Measurements from ENCODE around the gene CACNA1S. TPM values are rescaled to one million over a fixed set of nuclear protein-coding genes. Genes with fewer than 3 reads are reported as not detected.

CACNA1S gene
- total and polyA plus RNA-seq, 2 experiments from 2014 or later: not detected

DNA sequence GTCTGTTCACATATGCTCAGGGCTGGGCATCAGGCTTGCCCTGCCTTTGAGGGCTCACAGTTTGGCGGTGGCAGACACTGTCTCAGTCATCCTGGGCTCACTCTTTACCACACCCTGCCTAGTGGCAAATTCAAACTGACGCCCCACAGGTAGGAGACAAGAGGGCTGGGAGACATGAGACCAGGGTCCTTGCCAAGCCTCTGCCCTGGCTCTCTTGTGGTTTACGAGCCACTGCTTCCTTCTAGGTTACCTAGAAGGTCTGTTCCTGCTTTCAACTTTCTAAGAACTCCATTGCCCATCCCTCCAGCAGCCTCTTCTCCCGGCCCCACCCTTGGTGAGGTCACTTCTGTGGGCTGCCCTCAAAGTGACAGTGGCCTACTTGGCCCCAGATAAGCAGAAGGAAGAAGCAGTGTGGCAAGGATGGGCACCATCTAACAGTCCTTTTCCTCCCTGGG, 99.2 kb downstream of the CACNA1S start:
- Histone ChIP-seq H3K79me2 (ENCODE audit: insufficient read depth) (no peaks in the 10 kb centered on the region), H3K9me2 (ENCODE audit: insufficient read depth) (no peaks in the 10 kb centered on the region), H3K4me1 (ENCODE audit: insufficient read depth) (no peaks in the 10 kb centered on the region), H3F3A (ENCODE audit: insufficient read depth) (no peaks in the 10 kb centered on the region), H4K20me1 (ENCODE audit: insufficient read depth) (no peaks in the 10 kb centered on the region), H3K4me3 (no peak overlapping the region), H3K27me3 (replicated peaks; ENCODE audit: insufficient read depth) (peaks cover 22% of the 10 kb centered on the region), H3K4me2 (ENCODE audit: unreplicated experiment) (no peak overlapping the region), H2AFZ (no peak overlapping the region), H3K9me3 (ENCODE audit: low read depth) (no peaks in the 10 kb centered on the region), H3K27ac (no peak overlapping the region), H3K9ac (no peak overlapping the region), H3K36me3 (ENCODE audit: low read depth) (no peaks in the 10 kb centered on the region)
- 54 to 58% methylated on average over 4 of the region's 4 CpGs for WGBS, 2 experiments (ENCODE audit: low coverage in 1 of 2, low lambda C conversion rate in 2 of 2, missing lambda C conversion rate in 2 of 2)
- TF ChIP-seq EZH2 (IDR thresholded peaks at IDR 0.05; ENCODE audit: insufficient read depth, poor library complexity, severe bottlenecking): no peak
- TF ChIP-seq EZH2phosphoT487 (IDR thresholded peaks at IDR 0.05; ENCODE audit: insufficient read depth, low read depth): no peak
- DNase-seq: no peak
- in situ Hi-C loops (cut with MboI): no loop called here

GRCh38 chr1:201011616-201012015, 100.6 kb downstream of the CACNA1S start:
- H2AFZ ChIP-seq: no peak overlapping the region
- in situ Hi-C loops (cut with MboI): no loop called here
- H3K79me2 ChIP-seq (ENCODE audit: insufficient read depth): no peaks in the 10 kb centered on the region
- H3K4me1 ChIP-seq (ENCODE audit: insufficient read depth): no peaks in the 10 kb centered on the region
- no peak for TF ChIP-seq EZH2 (IDR thresholded peaks at IDR 0.05; ENCODE audit: insufficient read depth, poor library complexity, severe bottlenecking)
- no peak for TF ChIP-seq EZH2phosphoT487 (IDR thresholded peaks at IDR 0.05; ENCODE audit: insufficient read depth, low read depth)
- H3K9ac ChIP-seq: no peak overlapping the region
- no peaks in the 10 kb centered on the region for H3K36me3 ChIP-seq (ENCODE audit: low read depth)
- no peaks in the 10 kb centered on the region for H4K20me1 ChIP-seq (ENCODE audit: insufficient read depth)
- H3K4me3 ChIP-seq: no peak overlapping the region
- no peak overlapping the region for H3K4me2 ChIP-seq (ENCODE audit: unreplicated experiment)
- H3K9me2 ChIP-seq (ENCODE audit: insufficient read depth): no peaks in the 10 kb centered on the region
- peaks cover 20% of the 10 kb centered on the region for H3K27me3 ChIP-seq (replicated peaks; ENCODE audit: insufficient read depth)
- DNase-seq: no peak
- no peaks in the 10 kb centered on the region for H3K9me3 ChIP-seq (ENCODE audit: low read depth)
- no peak overlapping the region for H3K27ac ChIP-seq
- 29 to 37% methylated on average over 3 of the region's 3 CpGs for WGBS, 2 experiments (ENCODE audit: low coverage in 1 of 2, low lambda C conversion rate in 2 of 2, missing lambda C conversion rate in 2 of 2)
- H3F3A ChIP-seq (ENCODE audit: insufficient read depth): no peaks in the 10 kb centered on the region

DNA sequence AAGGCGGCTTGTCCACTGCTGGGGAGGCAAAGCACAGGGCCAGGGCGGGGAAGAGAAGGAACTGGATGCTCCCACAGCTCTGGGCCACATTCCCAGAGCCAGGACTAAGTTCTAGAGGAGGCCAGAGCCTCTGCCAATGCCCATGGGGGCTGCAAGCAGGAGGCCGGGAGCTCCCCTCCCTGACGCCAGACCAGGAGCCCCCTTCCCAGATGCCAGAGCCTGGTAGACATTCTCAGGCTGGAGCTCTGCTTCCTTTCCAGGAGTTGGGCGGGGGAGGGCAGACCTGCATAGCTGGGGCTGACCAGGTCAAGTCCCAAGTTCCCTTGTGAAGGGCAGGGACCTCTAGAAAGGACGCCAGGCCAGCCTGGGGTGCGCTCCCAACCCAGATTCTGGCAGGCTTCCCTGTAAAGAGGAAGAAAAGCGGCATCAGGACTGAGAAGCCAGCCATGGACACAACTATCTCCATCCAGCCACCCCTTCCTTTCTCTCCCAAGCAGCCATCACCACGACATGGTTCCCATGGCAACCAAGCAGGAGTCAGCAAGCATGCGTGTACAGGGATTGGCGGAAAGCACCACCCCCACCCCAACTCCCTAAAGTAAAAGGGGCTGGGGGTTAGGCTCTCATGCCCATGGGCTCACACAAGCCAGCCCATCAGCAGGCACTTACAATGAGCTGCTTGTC, 102.1 kb downstream of the CACNA1S start:
- no peak for DNase-seq

GRCh38 chr1:201008666-201009360, 103.4 kb downstream of the CACNA1S start:
- Histone ChIP-seq H3K9me3 (ENCODE audit: low read depth) (no peaks in the 10 kb centered on the region), H3K9me2 (ENCODE audit: insufficient read depth) (no peaks in the 10 kb centered on the region), H3K36me3 (ENCODE audit: low read depth) (no peaks in the 10 kb centered on the region), H3K79me2 (ENCODE audit: insufficient read depth) (no peaks in the 10 kb centered on the region), H3K27me3 (replicated peaks; ENCODE audit: insufficient read depth) (peaks cover 5% of the 10 kb centered on the region), H3K27ac (no peak overlapping the region), H3K4me2 (ENCODE audit: unreplicated experiment) (no peak overlapping the region), H4K20me1 (ENCODE audit: insufficient read depth) (no peaks in the 10 kb centered on the region), H3K4me3 (no peak overlapping the region), H3K9ac (no peak overlapping the region), H3K4me1 (ENCODE audit: insufficient read depth) (no peaks in the 10 kb centered on the region), H3F3A (ENCODE audit: insufficient read depth) (no peaks in the 10 kb centered on the region), H2AFZ (no peak overlapping the region)
- TF ChIP-seq EZH2phosphoT487 (IDR thresholded peaks at IDR 0.05; ENCODE audit: insufficient read depth, low read depth) (no peak), EZH2 (IDR thresholded peaks at IDR 0.05; ENCODE audit: insufficient read depth, poor library complexity, severe bottlenecking) (no peak)
- DNase-seq: no peak
- in situ Hi-C loops (cut with MboI): no loop called here
- 86 to 87% methylated on average over 17 to 22 of the region's 22 CpGs for whole genome bisulfite sequencing, 2 experiments (ENCODE audit: low coverage in 1 of 2, low lambda C conversion rate in 2 of 2, missing lambda C conversion rate in 2 of 2)

More for the DNA sequence above, 102.1 kb downstream of the CACNA1S start:
- peaks cover 15% of the 10 kb centered on the region for H3K27me3 ChIP-seq (replicated peaks; ENCODE audit: insufficient read depth)
- H4K20me1 ChIP-seq (ENCODE audit: insufficient read depth): no peaks in the 10 kb centered on the region
- no peak overlapping the region for H3K4me3 ChIP-seq
- no peaks in the 10 kb centered on the region for H3K4me1 ChIP-seq (ENCODE audit: insufficient read depth)
- H3K79me2 ChIP-seq (ENCODE audit: insufficient read depth): no peaks in the 10 kb centered on the region
- no peaks in the 10 kb centered on the region for H3K9me3 ChIP-seq (ENCODE audit: low read depth)
- no peak overlapping the region for H3K4me2 ChIP-seq (ENCODE audit: unreplicated experiment)
- TF ChIP-seq EZH2 (IDR thresholded peaks at IDR 0.05; ENCODE audit: insufficient read depth, poor library complexity, severe bottlenecking) (no peak), EZH2phosphoT487 (IDR thresholded peaks at IDR 0.05; ENCODE audit: insufficient read depth, low read depth) (no peak)
- no peak overlapping the region for H2AFZ ChIP-seq
- no peaks in the 10 kb centered on the region for H3K36me3 ChIP-seq (ENCODE audit: low read depth)
- 60 to 64% methylated on average over 11 of the region's 11 CpGs for WGBS, 2 experiments (ENCODE audit: low coverage in 1 of 2, low lambda C conversion rate in 2 of 2, missing lambda C conversion rate in 2 of 2)
- no peaks in the 10 kb centered on the region for H3F3A ChIP-seq (ENCODE audit: insufficient read depth)
- H3K9ac ChIP-seq: no peak overlapping the region
- in situ Hi-C loops (cut with MboI): no loop called here
- H3K9me2 ChIP-seq (ENCODE audit: insufficient read depth): no peaks in the 10 kb centered on the region
- H3K27ac ChIP-seq: no peak overlapping the region

Data from GM23248 (cell line).